SK-N-DZ (cell line): Measurements from ENCODE around the gene TANGO6.

Experiments
- small RNA-seq, 2 experiments: library from RNA; depleted of rRNA; stranded (forward); fragments of <200 nt; gene quantifications; one replicate each; pipeline ENCODE3, GENCODE V24; 2014

The TANGO6 gene

Small RNA genes lying within 50 kb of the gene (small RNA-seq; reads per million reads assigned to genes)
- gene RF00019 = 0 reads per million in 2 experiments
- gene RF00066 = 0 reads per million in 2 experiments
- gene RNU6-898P = 0 reads per million in 2 experiments
